CD4-positive, alpha-beta T cell treated with Interleukin-15 for 1 hour (primary cell): ENCODE data around the gene YPEL5.

Experiments used
- DNase-seq: peaks from one replicate; pipeline ENCODE4 v3.0.0-alpha.2; 2020

Gene YPEL5

DNA sequence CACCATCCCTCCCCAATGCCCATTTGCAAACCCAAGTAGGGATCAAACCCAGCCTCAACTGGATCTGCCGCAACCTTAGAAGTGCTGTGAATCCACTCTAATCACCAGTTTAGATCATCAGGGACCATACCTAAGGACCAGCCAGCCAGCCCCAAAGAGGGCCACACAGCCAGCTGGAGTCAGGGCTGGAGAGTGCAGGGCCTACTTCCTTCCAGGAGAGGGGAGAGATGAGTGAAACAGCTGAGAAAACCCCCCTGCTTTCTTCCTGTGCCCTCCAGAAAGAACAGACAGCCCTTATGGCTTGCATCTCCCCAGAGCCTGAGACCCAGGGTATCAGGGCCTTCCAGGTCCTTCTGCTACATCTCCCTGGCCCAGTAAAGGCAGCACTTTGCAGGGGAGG, 25.8 kb downstream of the YPEL5 start:
- no peak for DNase-seq

GRCh38 chr2:30177440-30177839, 30.6 kb downstream of the YPEL5 start:
- no peak for DNase-seq

DNA sequence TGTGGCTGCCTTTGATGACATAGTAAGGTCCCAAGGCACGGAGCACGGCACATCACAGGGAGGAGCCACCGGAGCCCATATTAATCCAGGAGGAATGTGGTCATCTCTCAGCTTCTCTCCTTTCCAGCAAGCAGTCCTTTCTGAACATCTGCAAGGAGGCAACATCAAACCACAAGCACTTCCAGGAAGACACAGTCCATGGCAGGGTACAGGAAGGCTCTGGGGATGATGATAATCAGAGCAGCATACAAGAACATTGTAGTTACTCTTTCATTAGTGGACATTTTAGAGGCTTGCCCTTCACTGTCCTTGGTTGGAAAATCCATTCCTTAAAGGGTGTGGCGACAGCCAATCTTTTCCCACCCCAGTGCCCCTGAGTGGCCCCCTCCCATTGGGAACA, 31.1 kb downstream of the YPEL5 start:
- DNase-seq = no peak

GRCh38 chr2:30178618-30179434, 32.0 kb downstream of the YPEL5 start:
- DNase-seq = no peak

DNA sequence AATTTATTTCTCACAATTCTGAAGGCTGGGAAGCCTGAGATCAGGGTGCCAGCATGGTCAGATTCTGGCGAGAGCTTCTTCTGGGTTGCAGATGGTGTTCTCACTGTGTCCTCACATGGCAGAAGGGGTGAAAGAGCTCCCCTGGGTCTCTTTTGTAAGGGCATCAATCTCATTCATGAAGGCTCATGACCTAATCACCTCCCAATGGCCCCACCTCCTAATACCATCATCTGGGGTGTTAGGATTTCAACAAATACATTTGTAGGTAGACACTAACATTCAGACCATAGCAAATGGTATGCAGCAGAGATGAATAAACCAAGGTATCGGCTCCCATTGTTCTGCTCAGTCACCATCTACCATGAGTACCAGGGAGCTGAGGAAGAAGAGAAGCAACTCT, 32.7 kb downstream of the YPEL5 start:
- DNase-seq = no peak

GRCh38 chr2:30180226-30180625, 33.4 kb downstream of the YPEL5 start:
- no peak for DNase-seq

DNA sequence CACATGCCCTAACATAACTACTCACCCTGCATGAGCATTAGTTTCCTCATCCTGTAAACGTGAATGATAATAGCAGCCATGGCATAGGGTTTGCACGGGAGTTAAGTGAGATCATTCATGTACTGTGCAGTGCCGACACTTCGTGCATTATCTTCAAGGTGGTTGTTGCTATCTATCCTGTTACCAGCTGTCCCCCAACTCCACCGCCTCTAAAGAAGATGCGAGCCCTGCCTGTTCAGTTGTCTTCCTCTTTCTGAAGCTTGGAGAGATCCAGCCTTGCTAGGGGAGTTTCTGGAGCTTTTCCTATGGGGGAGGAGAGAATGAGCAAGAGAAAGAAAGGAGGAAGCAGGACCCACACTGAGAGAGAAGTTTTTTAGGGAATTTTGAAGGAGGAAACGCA, 34.4 kb downstream of the YPEL5 start:
- no peak for DNase-seq

- DNase-seq = no peak
Measured at GRCh38 chr2:30184035-30184434, 37.2 kb downstream of the YPEL5 start.

GRCh38 chr2:30185178-30185577, 38.4 kb downstream of the YPEL5 start:
- DNase-seq = no peak

GRCh38 chr2:30188292-30188691, 41.5 kb downstream of the YPEL5 start:
- no peak for DNase-seq

DNA sequence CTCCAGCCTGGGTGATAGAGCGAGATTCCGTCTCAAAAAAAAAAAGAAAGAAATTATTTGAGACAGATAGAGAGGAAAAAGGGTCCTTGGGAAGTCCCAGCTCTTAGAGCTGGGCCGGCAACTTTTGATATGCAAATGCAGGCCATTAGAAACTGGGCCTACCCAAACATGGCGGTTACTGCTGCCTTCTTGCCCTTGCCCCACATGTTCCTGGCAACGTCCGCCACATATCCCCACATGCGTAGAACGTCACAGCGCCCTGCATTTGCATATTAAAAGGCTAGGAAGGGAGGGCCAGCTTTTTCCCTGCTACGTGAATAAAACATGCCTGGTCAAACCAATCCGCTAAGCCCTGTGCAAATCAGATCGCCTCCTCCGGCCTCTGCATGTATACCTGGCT, 43.8 kb downstream of the YPEL5 start:
- no peak for DNase-seq

- no peak for DNase-seq
Measured at GRCh38 chr2:30191107-30191506, 44.3 kb downstream of the YPEL5 start.

DNA sequence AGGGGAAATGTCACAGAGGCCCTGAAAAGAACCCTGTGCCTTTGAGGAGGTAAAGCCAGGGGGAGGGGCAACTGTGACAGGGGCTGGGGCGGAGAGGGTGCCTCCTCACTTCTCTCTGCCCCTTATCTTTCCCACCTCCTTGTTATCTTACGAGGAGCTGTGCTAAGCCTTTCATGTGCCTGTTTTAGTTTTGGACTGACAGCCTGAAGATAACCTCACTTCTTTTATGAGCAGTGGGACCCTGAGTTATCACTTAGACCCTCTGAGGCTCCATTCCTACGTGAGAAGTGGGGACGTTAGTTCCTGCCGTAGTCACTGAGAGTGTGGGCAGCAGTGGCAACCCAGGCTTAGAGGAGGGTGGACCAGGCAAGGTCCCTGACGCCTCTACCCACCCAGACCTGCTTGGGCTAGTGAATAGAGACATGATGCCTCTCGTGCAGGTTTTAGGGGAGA, 45.0 kb downstream of the YPEL5 start:
- no peak for DNase-seq

- no peak for DNase-seq
Measured at GRCh38 chr2:30192314-30192713, 45.5 kb downstream of the YPEL5 start.

GRCh38 chr2:30193104-30193681, 46.4 kb downstream of the YPEL5 start:
- DNase-seq = no peak

DNA sequence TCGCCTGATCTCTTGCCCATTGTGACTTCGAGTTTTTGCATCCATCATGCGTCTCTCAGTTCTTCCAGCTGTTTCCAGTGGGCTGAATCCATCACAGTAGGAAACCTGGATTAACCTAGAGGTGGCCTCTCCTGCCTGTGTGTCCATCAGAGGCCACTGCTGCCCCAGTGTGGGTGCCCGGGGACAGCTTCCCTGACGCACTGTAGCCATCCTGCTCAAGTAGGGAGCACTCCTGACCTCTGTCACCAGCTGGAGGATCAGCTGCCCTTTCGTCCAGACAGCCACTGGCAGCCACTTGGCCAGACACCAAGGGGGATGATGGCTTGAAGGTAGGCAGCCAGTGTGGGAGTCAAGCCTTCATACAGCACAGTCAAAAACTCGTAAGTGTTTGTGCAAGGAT, 47.6 kb downstream of the YPEL5 start:
- DNase-seq = no peak

DNA sequence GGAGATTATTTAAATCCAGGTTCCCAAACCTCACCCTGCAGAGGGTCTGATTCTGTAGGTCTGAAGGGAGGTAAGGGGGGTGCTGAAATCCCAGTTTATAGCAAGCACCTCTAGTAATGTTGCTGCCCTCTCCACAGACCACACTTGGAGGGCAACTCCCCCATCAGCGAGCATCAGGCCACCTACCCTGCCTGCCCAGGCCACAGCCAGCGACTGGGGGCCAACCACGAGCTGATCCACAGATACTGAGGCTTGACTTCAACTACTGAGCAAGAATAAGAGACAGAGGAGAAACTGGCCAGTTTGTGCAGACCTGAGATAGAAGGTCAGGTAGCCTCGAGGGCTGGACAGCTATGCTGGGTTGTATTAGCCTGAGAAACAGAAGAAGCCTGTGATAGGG, 48.2 kb downstream of the YPEL5 start:
- no peak for DNase-seq

GRCh38 chr2:30197570-30198192, 50.9 kb downstream of the YPEL5 start:
- DNase-seq = no peak

- DNase-seq = no peak
Measured at GRCh38 chr2:30201990-30202389, 55.2 kb downstream of the YPEL5 start.

GRCh38 chr2:30203156-30203555, 56.3 kb downstream of the YPEL5 start:
- no peak for DNase-seq

DNA sequence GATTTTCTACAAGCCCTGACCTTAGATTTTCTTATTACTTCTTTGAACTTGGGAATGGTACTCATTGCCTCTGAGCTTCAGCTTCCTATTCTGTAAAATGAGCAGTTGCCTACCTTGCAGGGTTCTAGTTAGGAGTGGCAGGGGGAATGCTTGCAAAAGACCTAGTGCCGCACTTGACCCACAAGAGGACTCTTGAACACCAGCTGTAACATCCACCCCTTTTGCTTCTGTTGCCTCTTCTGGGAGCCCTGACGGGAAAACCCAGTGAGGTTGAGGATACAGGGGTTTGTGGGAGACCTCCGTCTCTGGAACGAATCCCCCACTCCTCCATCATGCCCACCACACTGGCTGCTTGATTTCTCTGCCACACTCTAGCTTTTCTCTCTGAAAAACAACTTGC, 57.5 kb downstream of the YPEL5 start:
- no peak for DNase-seq

- DNase-seq = no peak
Measured at GRCh38 chr2:30205456-30205855, 58.6 kb downstream of the YPEL5 start.

DNA sequence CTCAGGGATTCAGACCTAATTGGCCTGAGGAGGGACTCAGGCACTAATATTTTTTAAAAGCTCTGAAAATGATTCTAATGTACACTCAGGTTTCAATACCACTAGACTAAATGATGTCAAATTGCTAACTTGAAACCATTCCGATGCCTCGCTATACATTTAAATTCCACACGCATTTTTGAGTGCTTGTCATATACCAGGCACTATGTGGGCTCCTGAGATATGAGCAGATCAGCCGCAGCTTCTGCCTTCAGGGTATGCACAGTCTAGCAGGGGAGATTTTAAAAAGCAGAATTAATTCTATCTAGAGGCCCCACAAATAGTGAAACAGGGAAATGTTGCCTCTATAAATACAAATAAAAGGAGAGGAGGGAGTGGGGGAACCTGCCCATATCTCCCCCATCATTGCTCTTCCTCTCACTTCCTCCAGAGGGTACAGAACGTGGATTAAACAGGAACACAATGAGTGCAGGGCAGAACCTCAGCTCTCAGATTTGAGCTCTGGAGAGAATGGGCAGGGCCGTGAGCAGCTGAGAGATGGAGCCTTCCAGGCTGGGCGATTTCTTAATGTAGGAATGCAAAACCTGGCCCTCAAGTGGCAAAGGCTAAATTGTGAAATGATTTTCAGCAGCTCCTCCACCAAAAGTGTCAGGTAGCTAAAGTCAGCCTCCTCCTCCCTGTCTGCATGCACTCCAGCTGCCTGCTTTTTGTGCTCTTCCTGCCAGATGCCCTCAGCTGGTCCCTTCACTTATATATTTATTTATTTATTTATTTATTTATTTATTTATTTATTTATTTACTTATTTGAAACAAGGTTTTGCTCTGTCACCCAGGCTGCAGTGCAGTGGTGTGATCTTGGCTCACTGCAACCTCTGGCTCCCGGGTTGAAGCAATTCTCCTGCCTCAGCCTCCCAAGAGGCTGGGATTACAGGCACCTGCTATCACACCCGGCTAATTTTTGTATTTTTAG, 59.9 kb downstream of the YPEL5 start:
- DNase-seq = no peak
